ENCODE measurements around the gene DEPDC4.

DNA sequence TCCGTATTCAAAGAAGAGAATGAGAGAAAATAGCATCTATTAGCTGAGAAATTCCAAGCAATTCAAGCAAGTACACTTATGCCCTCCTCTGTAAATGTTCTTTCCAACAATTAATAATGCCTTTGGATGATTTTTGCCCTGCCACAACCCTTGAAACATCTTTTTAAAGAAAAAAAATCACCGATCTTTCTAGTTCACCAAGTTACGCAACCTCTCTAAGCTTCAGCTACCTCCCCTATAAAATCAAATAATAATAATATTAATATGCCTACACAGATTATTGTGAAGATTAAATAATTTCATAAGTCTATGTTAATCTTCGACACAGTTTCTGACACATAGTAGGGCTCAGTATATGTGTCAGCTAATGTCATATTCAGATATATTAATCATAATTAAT is 19.1 kb downstream of the DEPDC4 start:
- TF ChIP-seq, protein P1, sequence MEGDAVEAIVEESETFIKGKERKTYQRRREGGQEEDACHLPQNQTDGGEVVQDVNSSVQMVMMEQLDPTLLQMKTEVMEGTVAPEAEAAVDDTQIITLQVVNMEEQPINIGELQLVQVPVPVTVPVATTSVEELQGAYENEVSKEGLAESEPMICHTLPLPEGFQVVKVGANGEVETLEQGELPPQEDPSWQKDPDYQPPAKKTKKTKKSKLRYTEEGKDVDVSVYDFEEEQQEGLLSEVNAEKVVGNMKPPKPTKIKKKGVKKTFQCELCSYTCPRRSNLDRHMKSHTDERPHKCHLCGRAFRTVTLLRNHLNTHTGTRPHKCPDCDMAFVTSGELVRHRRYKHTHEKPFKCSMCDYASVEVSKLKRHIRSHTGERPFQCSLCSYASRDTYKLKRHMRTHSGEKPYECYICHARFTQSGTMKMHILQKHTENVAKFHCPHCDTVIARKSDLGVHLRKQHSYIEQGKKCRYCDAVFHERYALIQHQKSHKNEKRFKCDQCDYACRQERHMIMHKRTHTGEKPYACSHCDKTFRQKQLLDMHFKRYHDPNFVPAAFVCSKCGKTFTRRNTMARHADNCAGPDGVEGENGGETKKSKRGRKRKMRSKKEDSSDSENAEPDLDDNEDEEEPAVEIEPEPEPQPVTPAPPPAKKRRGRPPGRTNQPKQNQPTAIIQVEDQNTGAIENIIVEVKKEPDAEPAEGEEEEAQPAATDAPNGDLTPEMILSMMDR (conservative IDR thresholded peaks at IDR 0.05 in 1 of 2, IDR thresholded peaks at IDR 0.05 in 1 of 2; ENCODE audit: low read depth in 1 of 2, low read length in 2 of 2): no peak
- no peak for TF ChIP-seq EZH2 (IDR thresholded peaks at IDR 0.05; ENCODE audit: low read length, missing control alignments)

Measured in fibroblast of lung (primary cell).